ENCODE data around the gene BAHCC1. TPM values are rescaled to one million over a fixed set of nuclear protein-coding genes. Genes with fewer than 3 reads are reported as not detected.

BAHCC1 gene
- total and polyA plus RNA-seq, 2 of the 4 experiments (the other 2 are of a cell fraction) = 0.36 to 7.8 TPM

DNA sequence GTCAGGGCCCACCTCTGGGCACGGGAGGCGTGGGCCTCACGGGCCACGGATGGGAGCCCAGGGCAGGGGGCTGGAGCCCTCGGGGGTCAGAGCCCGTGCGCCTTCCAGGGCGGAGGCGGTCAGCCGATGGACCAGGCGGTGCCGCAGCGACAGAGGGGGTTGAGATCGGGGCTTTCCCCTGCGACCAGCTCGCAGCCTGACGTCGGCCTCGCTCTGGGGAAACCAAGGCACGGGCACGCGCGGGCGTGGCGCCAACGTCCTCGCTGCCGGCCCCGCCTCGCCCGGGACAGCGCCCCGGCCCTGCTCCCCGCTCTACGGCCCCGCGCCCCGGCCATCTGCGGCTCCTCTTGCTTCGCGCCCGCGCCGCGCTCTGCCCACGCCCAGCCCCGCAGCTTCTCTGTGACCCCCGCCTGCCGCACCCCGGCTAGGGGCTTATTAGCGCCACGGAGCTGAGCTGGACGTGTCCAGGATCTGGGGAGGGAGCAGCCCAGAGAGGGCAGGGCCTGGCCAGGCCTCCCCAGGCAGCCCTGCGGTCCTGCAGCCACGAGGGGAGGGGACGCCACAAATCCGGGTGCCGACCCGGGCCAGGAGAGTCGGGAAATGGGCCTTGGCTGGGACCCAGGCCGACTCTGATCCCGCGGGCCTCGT, 103.8 kb downstream of the BAHCC1 start:
- BruUV-seq (replicated peaks) = no TSS peak
- intact Hi-C loops (cut with micrococcal nuclease) = no loop called here
- H3K36me3 ChIP-seq (ENCODE audit: control insufficient read depth, insufficient read depth, low read length) = no peaks in the 10 kb centered on the region
- no peak overlapping the region for H3K27ac ChIP-seq (ENCODE audit: insufficient read depth, low read length)
- DNase-seq (no peak), ATAC-seq (ENCODE audit: low read depth) (no peak)
- no peak overlapping the region for H3K4ac ChIP-seq (ENCODE audit: low read depth, low read length)
- H3K14ac ChIP-seq (replicated peaks; ENCODE audit: low read depth, low read length) = no peak overlapping the region
- peak overlapping the region; percentile 40 for H2BK120ac ChIP-seq (ENCODE audit: low read depth, low read length)
- no peak overlapping the region for H3K4me2 ChIP-seq (ENCODE audit: low read depth, low read length)
- H2BK20ac ChIP-seq (ENCODE audit: low read depth, low read length) = no peak overlapping the region
- no peak overlapping the region for H3K23ac ChIP-seq (ENCODE audit: low read depth, low read length)
- 57% methylated on average over 32 of the region's 64 CpGs; no CpG with 5 or more reads in 1 of the 2 experiments for WGBS, 2 experiments (ENCODE audit: extremely low coverage in 2 of 2, insufficient read length in 1 of 2)
- peaks cover 10% of the 10 kb centered on the region for H3K27me3 ChIP-seq (ENCODE audit: control insufficient read depth, insufficient read depth, low read length)
- H3K18ac ChIP-seq (ENCODE audit: low read depth, low read length) = no peak overlapping the region
- peak overlapping the region; percentile 16 for H2AK9ac ChIP-seq (replicated peaks; ENCODE audit: low read depth, low read length, poor library complexity)
- peak overlapping the region in 1 of 2 experiments; percentile 37; a peak in 1 of 4 replicates for H4K8ac ChIP-seq (ENCODE audit: low read depth in 2 of 2, low read length in 2 of 2)
- no peak overlapping the region for H4K5ac ChIP-seq (ENCODE audit: low read depth, low read length)
- no peak overlapping the region; the same call in 1 of the 2 replicates for H4K91ac ChIP-seq (ENCODE audit: insufficient read depth, low read depth, low read length)
- peak overlapping the region; percentile 44; the same call in 1 of the 2 replicates for H2AK5ac ChIP-seq (ENCODE audit: low read depth, low read length)
- TF ChIP-seq RFX5 (IDR thresholded peaks at IDR 0.05; ENCODE audit: low read depth, low read length) (no peak), ELK1 (IDR thresholded peaks at IDR 0.05; ENCODE audit: borderline replicate concordance, low read depth, low read length) (no peak), FOS (IDR thresholded peaks at IDR 0.05; ENCODE audit: low read depth, low read length) (no peak), MAZ (IDR thresholded peaks at IDR 0.05; ENCODE audit: borderline replicate concordance, low read depth, low read length) (no peak), CEBPB (IDR thresholded peaks at IDR 0.05; ENCODE audit: low read depth, low read length) (no peak), RCOR1 (IDR thresholded peaks at IDR 0.05; ENCODE audit: insufficient replicate concordance, low read length) (no peak), BHLHE40 (IDR thresholded peaks at IDR 0.05; ENCODE audit: low read depth, low read length) (no peak), MXI1 (IDR thresholded peaks at IDR 0.05; ENCODE audit: borderline replicate concordance, low read depth, low read length) (no peak), NFE2L2 (IDR thresholded peaks at IDR 0.05; ENCODE audit: low read depth, low read length) (no peak), SMC3 (IDR thresholded peaks at IDR 0.05; ENCODE audit: low read depth, low read length) (no peak), POLR2A (IDR thresholded peaks at IDR 0.05; ENCODE audit: low read depth, low read length) (no peak), RAD21 (IDR thresholded peaks at IDR 0.05; ENCODE audit: low read length) (no peak)
- TF ChIP-seq, protein P1, sequence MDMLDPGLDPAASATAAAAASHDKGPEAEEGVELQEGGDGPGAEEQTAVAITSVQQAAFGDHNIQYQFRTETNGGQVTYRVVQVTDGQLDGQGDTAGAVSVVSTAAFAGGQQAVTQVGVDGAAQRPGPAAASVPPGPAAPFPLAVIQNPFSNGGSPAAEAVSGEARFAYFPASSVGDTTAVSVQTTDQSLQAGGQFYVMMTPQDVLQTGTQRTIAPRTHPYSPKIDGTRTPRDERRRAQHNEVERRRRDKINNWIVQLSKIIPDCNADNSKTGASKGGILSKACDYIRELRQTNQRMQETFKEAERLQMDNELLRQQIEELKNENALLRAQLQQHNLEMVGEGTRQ (IDR thresholded peaks at IDR 0.05; ENCODE audit: low read depth, low read length) = no peak
- TF ChIP-seq, protein P2, sequence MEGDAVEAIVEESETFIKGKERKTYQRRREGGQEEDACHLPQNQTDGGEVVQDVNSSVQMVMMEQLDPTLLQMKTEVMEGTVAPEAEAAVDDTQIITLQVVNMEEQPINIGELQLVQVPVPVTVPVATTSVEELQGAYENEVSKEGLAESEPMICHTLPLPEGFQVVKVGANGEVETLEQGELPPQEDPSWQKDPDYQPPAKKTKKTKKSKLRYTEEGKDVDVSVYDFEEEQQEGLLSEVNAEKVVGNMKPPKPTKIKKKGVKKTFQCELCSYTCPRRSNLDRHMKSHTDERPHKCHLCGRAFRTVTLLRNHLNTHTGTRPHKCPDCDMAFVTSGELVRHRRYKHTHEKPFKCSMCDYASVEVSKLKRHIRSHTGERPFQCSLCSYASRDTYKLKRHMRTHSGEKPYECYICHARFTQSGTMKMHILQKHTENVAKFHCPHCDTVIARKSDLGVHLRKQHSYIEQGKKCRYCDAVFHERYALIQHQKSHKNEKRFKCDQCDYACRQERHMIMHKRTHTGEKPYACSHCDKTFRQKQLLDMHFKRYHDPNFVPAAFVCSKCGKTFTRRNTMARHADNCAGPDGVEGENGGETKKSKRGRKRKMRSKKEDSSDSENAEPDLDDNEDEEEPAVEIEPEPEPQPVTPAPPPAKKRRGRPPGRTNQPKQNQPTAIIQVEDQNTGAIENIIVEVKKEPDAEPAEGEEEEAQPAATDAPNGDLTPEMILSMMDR (conservative IDR thresholded peaks at IDR 0.05; ENCODE audit: low read depth, low read length) = no peak
- CTCF ChIA-PET = interaction anchor here (0.6 to 1.3 kb wide), 3 partner anchors 11 to 208 kb away, joined by 3 to 4 read pairs (median 4); no protein-coding TSS in a partner anchor
- no peaks in the 10 kb centered on the region for H4K20me1 ChIP-seq (ENCODE audit: insufficient read depth, low read length)
- H3K79me1 ChIP-seq (ENCODE audit: low read depth in 1 of 2, low read length in 2 of 2) = no peaks in the 10 kb centered on the region
- POLR2A ChIA-PET (ENCODE audit: unreplicated experiment) = no interaction called here
- peaks cover 8% of the 10 kb centered on the region for H3K4me1 ChIP-seq (ENCODE audit: control insufficient read depth, insufficient read depth, low read length)
- dilution Hi-C loops (cut with HindIII; ENCODE audit: low sequenced_read_pairs, unreplicated experiment) = no loop called here
- in situ Hi-C loops (cut with MboI; ENCODE audit: low sequenced_read_pairs) = no loop called here
- H3K9me1 ChIP-seq (ENCODE audit: insufficient read depth, low read length) = no peaks in the 10 kb centered on the region
- H3K4me3 ChIP-seq (ENCODE audit: insufficient read depth, low read depth, low read length) = no peak overlapping the region
- H2BK15ac ChIP-seq (ENCODE audit: low read depth, low read length) = no peak overlapping the region
- H3K9me3 ChIP-seq (ENCODE audit: control insufficient read depth, insufficient read depth, low read length) = no peaks in the 10 kb centered on the region
- H2AFZ ChIP-seq (replicated peaks; ENCODE audit: low read length, poor library complexity) = peak overlapping the region; percentile 75
- H2BK5ac ChIP-seq (ENCODE audit: low read depth, low read length, poor library complexity, severe bottlenecking) = no peak overlapping the region
- H3K9ac ChIP-seq (ENCODE audit: low read depth, low read length) = no peak overlapping the region
- no peak overlapping the region for H3K56ac ChIP-seq (ENCODE audit: extremely low read depth, insufficient read depth, low read length)
